ENCODE results near the gene UGT1A3. TPM values are rescaled to one million over a fixed set of nuclear protein-coding genes. Genes with fewer than 3 reads are reported as not detected.
A peak's percentile ranks its signal among the peaks of the same experiment; 100 is the strongest.
"Not testable (repeated sequence)": the region's sequence is repeated elsewhere in the genome, so short reads cannot be mapped to it uniquely, and the experiment has no call there.

The UGT1A3 gene
- total and polyA plus RNA-seq, 5 donors from 2014 or later: not detected

GRCh38 chr2:233699424-233700027 lies 29.3 kb upstream of the UGT1A3 start:
- Mint-ChIP-seq H3K4me1 (no peaks in the 10 kb centered on the region), H3K4me3 (no peak overlapping the region), H3K27me3 (peaks cover 24% of the 10 kb centered on the region), H3K27ac (no peak overlapping the region), H3K9me3 (peaks cover 0 to 6% (median 0%) of the 10 kb centered on the region in 7 donors), H3K36me3 (no peaks in the 10 kb centered on the region)
- Histone ChIP-seq H3K4me1 (ENCODE audit: control insufficient read depth, insufficient read depth, low read length, poor library complexity, severe bottlenecking) (no peaks in the 10 kb centered on the region), H3K27me3 (ENCODE audit: control insufficient read depth, insufficient read depth, low read length) (peaks cover 2% of the 10 kb centered on the region), H3K27ac (ENCODE audit: insufficient read depth, low read length, poor library complexity, severe bottlenecking) (no peak overlapping the region), H3K4me3 (ENCODE audit: low read depth, low read length) (no peak overlapping the region), H3K9me3 (ENCODE audit: control insufficient read depth in 2 of 2, low read length in 2 of 2) (no peaks in the 10 kb centered on the region), H3K36me3 (ENCODE audit: control insufficient read depth, insufficient read depth, low read length) (no peaks in the 10 kb centered on the region)
- no peak for ATAC-seq (ENCODE audit: low read depth in 2 of 2)
- DNase-seq: no peak

GRCh38 chr2:233700028-233700635 lies 28.7 kb upstream of the UGT1A3 start:
- H3K9me3 ChIP-seq (ENCODE audit: control insufficient read depth in 2 of 2, low read length in 2 of 2): no peaks in the 10 kb centered on the region
- H3K36me3 Mint-ChIP-seq: no peaks in the 10 kb centered on the region

GRCh38 chr2:233700842-233701241 lies 28.0 kb upstream of the UGT1A3 start:
- H3K27ac ChIP-seq (ENCODE audit: insufficient read depth, low read length, poor library complexity, severe bottlenecking); H3K27me3 ChIP-seq (ENCODE audit: control insufficient read depth, insufficient read depth, low read length); H3K36me3 Mint-ChIP-seq; H3K9me3 Mint-ChIP-seq; H3K27ac Mint-ChIP-seq; H3K36me3 ChIP-seq (ENCODE audit: control insufficient read depth, insufficient read depth, low read length); H3K4me3 Mint-ChIP-seq; H3K4me1 ChIP-seq (ENCODE audit: control insufficient read depth, insufficient read depth, low read length, poor library complexity, severe bottlenecking); DNase-seq; H3K4me1 Mint-ChIP-seq; H3K9me3 ChIP-seq (ENCODE audit: control insufficient read depth in 2 of 2, low read length in 2 of 2); H3K4me3 ChIP-seq (ENCODE audit: low read depth, low read length); ATAC-seq (ENCODE audit: low read depth in 2 of 2): not testable (repeated sequence)
- H3K27me3 Mint-ChIP-seq: peaks cover 19% of the 10 kb centered on the region

More at GRCh38 chr2:233700028-233700635, 28.7 kb upstream of the UGT1A3 start:
- Mint-ChIP-seq H3K4me1 (no peaks in the 10 kb centered on the region), H3K27me3 (peaks cover 24% of the 10 kb centered on the region), H3K9me3 (peaks cover 0 to 6% (median 0%) of the 10 kb centered on the region in 7 donors), H3K27ac (no peak overlapping the region), H3K4me3 (no peak overlapping the region)
- Histone ChIP-seq H3K4me1 (ENCODE audit: control insufficient read depth, insufficient read depth, low read length, poor library complexity, severe bottlenecking) (no peaks in the 10 kb centered on the region), H3K27me3 (ENCODE audit: control insufficient read depth, insufficient read depth, low read length) (peaks cover 2% of the 10 kb centered on the region), H3K36me3 (ENCODE audit: control insufficient read depth, insufficient read depth, low read length) (no peaks in the 10 kb centered on the region), H3K27ac (ENCODE audit: insufficient read depth, low read length, poor library complexity, severe bottlenecking) (no peak overlapping the region), H3K4me3 (ENCODE audit: low read depth, low read length) (no peak overlapping the region)
- DNase-seq: no peak
- ATAC-seq (ENCODE audit: low read depth in 2 of 2): no peak

GRCh38 chr2:233702238-233702637 lies 26.6 kb upstream of the UGT1A3 start:
- Mint-ChIP-seq H3K4me1 (no peaks in the 10 kb centered on the region), H3K36me3 (no peaks in the 10 kb centered on the region), H3K27me3 (peaks cover 7% of the 10 kb centered on the region), H3K27ac (peak overlapping the region in 1 of 3 donors; percentile 92), H3K4me3 (no peak overlapping the region), H3K9me3 (peaks cover 0 to 6% (median 0%) of the 10 kb centered on the region in 7 donors)
- ATAC-seq (ENCODE audit: low read depth in 2 of 2) (no peak), DNase-seq (no peak)
- Histone ChIP-seq H3K27me3 (ENCODE audit: control insufficient read depth, insufficient read depth, low read length) (peaks cover 2% of the 10 kb centered on the region), H3K9me3 (ENCODE audit: control insufficient read depth in 2 of 2, low read length in 2 of 2) (no peaks in the 10 kb centered on the region), H3K36me3 (ENCODE audit: control insufficient read depth, insufficient read depth, low read length) (no peaks in the 10 kb centered on the region), H3K4me1 (ENCODE audit: control insufficient read depth, insufficient read depth, low read length, poor library complexity, severe bottlenecking) (no peaks in the 10 kb centered on the region), H3K27ac (ENCODE audit: insufficient read depth, low read length, poor library complexity, severe bottlenecking) (no peak overlapping the region), H3K4me3 (ENCODE audit: low read depth, low read length) (no peak overlapping the region)

GRCh38 chr2:233705911-233706506 lies 22.8 kb upstream of the UGT1A3 start:
- peaks cover 9% of the 10 kb centered on the region for H3K27me3 ChIP-seq (ENCODE audit: control insufficient read depth, insufficient read depth, low read length)
- H3K4me1 ChIP-seq (ENCODE audit: control insufficient read depth, insufficient read depth, low read length, poor library complexity, severe bottlenecking): no peaks in the 10 kb centered on the region
- no peaks in the 10 kb centered on the region for H3K36me3 Mint-ChIP-seq
- no peak for ATAC-seq (ENCODE audit: low read depth in 2 of 2)
- no peaks in the 10 kb centered on the region for H3K9me3 ChIP-seq (ENCODE audit: control insufficient read depth in 2 of 2, low read length in 2 of 2)
- no peak overlapping the region for H3K27ac Mint-ChIP-seq
- H3K4me1 Mint-ChIP-seq: no peaks in the 10 kb centered on the region
- H3K27me3 Mint-ChIP-seq: peaks cover 20% of the 10 kb centered on the region
- DNase-seq: no peak
- H3K4me3 ChIP-seq (ENCODE audit: low read depth, low read length): no peak overlapping the region
- no peaks in the 10 kb centered on the region for H3K36me3 ChIP-seq (ENCODE audit: control insufficient read depth, insufficient read depth, low read length)
- peaks cover 0 to 5% (median 0%) of the 10 kb centered on the region in 7 donors for H3K9me3 Mint-ChIP-seq
- no peak overlapping the region for H3K4me3 Mint-ChIP-seq
- H3K27ac ChIP-seq (ENCODE audit: insufficient read depth, low read length, poor library complexity, severe bottlenecking): no peak overlapping the region

GRCh38 chr2:233706720-233707119 lies 22.1 kb upstream of the UGT1A3 start:
- Histone ChIP-seq H3K27ac (ENCODE audit: insufficient read depth, low read length, poor library complexity, severe bottlenecking) (no peak overlapping the region), H3K4me3 (ENCODE audit: low read depth, low read length) (no peak overlapping the region), H3K4me1 (ENCODE audit: control insufficient read depth, insufficient read depth, low read length, poor library complexity, severe bottlenecking) (no peaks in the 10 kb centered on the region), H3K9me3 (ENCODE audit: control insufficient read depth in 2 of 2, low read length in 2 of 2) (no peaks in the 10 kb centered on the region), H3K27me3 (ENCODE audit: control insufficient read depth, insufficient read depth, low read length) (peaks cover 9% of the 10 kb centered on the region), H3K36me3 (ENCODE audit: control insufficient read depth, insufficient read depth, low read length) (no peaks in the 10 kb centered on the region)
- Mint-ChIP-seq H3K4me3 (no peak overlapping the region), H3K27ac (no peak overlapping the region), H3K27me3 (peaks cover 19% of the 10 kb centered on the region), H3K9me3 (peaks cover 0 to 5% (median 0%) of the 10 kb centered on the region in 7 donors), H3K36me3 (no peaks in the 10 kb centered on the region), H3K4me1 (no peaks in the 10 kb centered on the region)
- ATAC-seq (ENCODE audit: low read depth in 2 of 2) (no peak), DNase-seq (no peak)

- H3K36me3 ChIP-seq (ENCODE audit: control insufficient read depth, insufficient read depth, low read length): no peaks in the 10 kb centered on the region
- Mint-ChIP-seq H3K4me1 (no peaks in the 10 kb centered on the region), H3K9me3 (peaks cover 0 to 5% (median 0%) of the 10 kb centered on the region in 7 donors), H3K4me3 (no peak overlapping the region), H3K27me3 (peaks cover 13% of the 10 kb centered on the region), H3K36me3 (no peaks in the 10 kb centered on the region), H3K27ac (no peak overlapping the region)
- no peak overlapping the region for H3K27ac ChIP-seq (ENCODE audit: insufficient read depth, low read length, poor library complexity, severe bottlenecking)
- peaks cover 9% of the 10 kb centered on the region for H3K27me3 ChIP-seq (ENCODE audit: control insufficient read depth, insufficient read depth, low read length)
- ATAC-seq (ENCODE audit: low read depth in 2 of 2): no peak
- H3K4me1 ChIP-seq (ENCODE audit: control insufficient read depth, insufficient read depth, low read length, poor library complexity, severe bottlenecking): no peaks in the 10 kb centered on the region
- no peak overlapping the region for H3K4me3 ChIP-seq (ENCODE audit: low read depth, low read length)
- DNase-seq: no peak
- H3K9me3 ChIP-seq (ENCODE audit: control insufficient read depth in 2 of 2, low read length in 2 of 2): no peaks in the 10 kb centered on the region
Observed at GRCh38 chr2:233707940-233708644, 20.8 kb upstream of the UGT1A3 start.
